ENCODE results near the gene TBK1. TPM values are rescaled to one million over a fixed set of nuclear protein-coding genes. Genes with fewer than 3 reads are reported as not detected.

TBK1 gene
- total and polyA plus RNA-seq, 2 of the 4 experiments (the other 2 are of a cell fraction): 9.9 to 11.6 TPM

DNA sequence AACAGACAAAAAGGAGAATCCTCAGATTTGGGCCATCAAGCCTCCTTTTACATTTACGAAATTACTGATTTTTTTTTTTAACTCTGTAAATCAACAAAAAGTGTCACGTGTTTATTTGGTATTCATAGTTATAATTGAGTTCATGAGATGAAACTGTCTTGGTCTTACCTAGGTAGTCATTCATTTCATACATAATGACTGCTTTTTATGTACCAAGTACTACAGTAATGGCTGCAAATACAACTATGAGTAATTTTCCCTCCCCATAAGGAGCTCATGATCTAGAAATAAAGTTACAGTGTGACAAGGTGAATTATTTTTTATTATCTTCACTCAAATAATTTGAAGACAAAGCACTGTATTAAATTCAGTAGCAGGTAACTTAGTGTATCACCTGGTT, 6.4 kb upstream of the TBK1 start:
- no peak overlapping the region for H3K9ac ChIP-seq (ENCODE audit: low read depth, low read length)
- no peak overlapping the region for H3K23ac ChIP-seq (ENCODE audit: low read depth, low read length)
- H2BK5ac ChIP-seq (ENCODE audit: low read depth, low read length, poor library complexity, severe bottlenecking): no peak overlapping the region
- H3K36me3 ChIP-seq (ENCODE audit: control insufficient read depth, insufficient read depth, low read length): peaks cover 41% of the 10 kb centered on the region
- no peak overlapping the region for H2BK15ac ChIP-seq (ENCODE audit: low read depth, low read length)
- peaks cover 2% of the 10 kb centered on the region; the same call in 1 of the 2 replicates for H3K4me1 ChIP-seq (ENCODE audit: control insufficient read depth, insufficient read depth, low read length)
- WGBS, 2 experiments (ENCODE audit: extremely low coverage in 2 of 2, insufficient read length in 1 of 2): no CpG with 5 or more reads among the region's 2 CpGs
- ATAC-seq (ENCODE audit: low read depth) (no peak), DNase-seq (no peak)
- H3K79me1 ChIP-seq (ENCODE audit: low read depth in 1 of 2, low read length in 2 of 2): peaks cover 4 to 29% of the 10 kb centered on the region in 2 experiments; a peak in 3 of 4 replicates
- no peak overlapping the region for H2AK9ac ChIP-seq (replicated peaks; ENCODE audit: low read depth, low read length, poor library complexity)
- no peak overlapping the region for H3K4me3 ChIP-seq (ENCODE audit: insufficient read depth, low read depth, low read length)
- no peaks in the 10 kb centered on the region for H3K9me1 ChIP-seq (ENCODE audit: insufficient read depth, low read length)
- intact Hi-C loops (cut with micrococcal nuclease): loop anchor here (5.0 kb wide), 1 partner anchor 33 kb away; no protein-coding TSS in a partner anchor
- no peak overlapping the region for H3K4ac ChIP-seq (ENCODE audit: low read depth, low read length)
- POLR2A ChIA-PET (ENCODE audit: unreplicated experiment): no interaction called here
- H4K20me1 ChIP-seq (ENCODE audit: insufficient read depth, low read length): peaks cover 14% of the 10 kb centered on the region
- H2BK120ac ChIP-seq (ENCODE audit: low read depth, low read length): no peak overlapping the region
- H3K9me3 ChIP-seq (ENCODE audit: control insufficient read depth, insufficient read depth, low read length): no peaks in the 10 kb centered on the region
- no peak overlapping the region for H2BK20ac ChIP-seq (ENCODE audit: low read depth, low read length)
- no peak overlapping the region for H3K56ac ChIP-seq (ENCODE audit: extremely low read depth, insufficient read depth, low read length)
- no peak overlapping the region for H2AK5ac ChIP-seq (ENCODE audit: low read depth, low read length)
- no peak overlapping the region for H3K18ac ChIP-seq (ENCODE audit: low read depth, low read length)
- no peak for TF ChIP-seq MXI1 (IDR thresholded peaks at IDR 0.05; ENCODE audit: borderline replicate concordance, low read depth, low read length)
- no peak for TF ChIP-seq NFE2L2 (IDR thresholded peaks at IDR 0.05; ENCODE audit: low read depth, low read length)
- TF ChIP-seq FOS (IDR thresholded peaks at IDR 0.05; ENCODE audit: low read depth, low read length): no peak
- TF ChIP-seq MAFK (IDR thresholded peaks at IDR 0.05; ENCODE audit: low read depth, low read length): no peak
- TF ChIP-seq, protein P1, sequence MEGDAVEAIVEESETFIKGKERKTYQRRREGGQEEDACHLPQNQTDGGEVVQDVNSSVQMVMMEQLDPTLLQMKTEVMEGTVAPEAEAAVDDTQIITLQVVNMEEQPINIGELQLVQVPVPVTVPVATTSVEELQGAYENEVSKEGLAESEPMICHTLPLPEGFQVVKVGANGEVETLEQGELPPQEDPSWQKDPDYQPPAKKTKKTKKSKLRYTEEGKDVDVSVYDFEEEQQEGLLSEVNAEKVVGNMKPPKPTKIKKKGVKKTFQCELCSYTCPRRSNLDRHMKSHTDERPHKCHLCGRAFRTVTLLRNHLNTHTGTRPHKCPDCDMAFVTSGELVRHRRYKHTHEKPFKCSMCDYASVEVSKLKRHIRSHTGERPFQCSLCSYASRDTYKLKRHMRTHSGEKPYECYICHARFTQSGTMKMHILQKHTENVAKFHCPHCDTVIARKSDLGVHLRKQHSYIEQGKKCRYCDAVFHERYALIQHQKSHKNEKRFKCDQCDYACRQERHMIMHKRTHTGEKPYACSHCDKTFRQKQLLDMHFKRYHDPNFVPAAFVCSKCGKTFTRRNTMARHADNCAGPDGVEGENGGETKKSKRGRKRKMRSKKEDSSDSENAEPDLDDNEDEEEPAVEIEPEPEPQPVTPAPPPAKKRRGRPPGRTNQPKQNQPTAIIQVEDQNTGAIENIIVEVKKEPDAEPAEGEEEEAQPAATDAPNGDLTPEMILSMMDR (conservative IDR thresholded peaks at IDR 0.05; ENCODE audit: low read depth, low read length): no peak
- TF ChIP-seq RCOR1 (IDR thresholded peaks at IDR 0.05; ENCODE audit: insufficient replicate concordance, low read length): no peak
- no peak for TF ChIP-seq POLR2A (IDR thresholded peaks at IDR 0.05; ENCODE audit: low read depth, low read length)
- no peak for TF ChIP-seq USF2 (IDR thresholded peaks at IDR 0.05; ENCODE audit: low read depth, low read length)
- TF ChIP-seq CEBPB (IDR thresholded peaks at IDR 0.05; ENCODE audit: low read depth, low read length): no peak
- no peak for TF ChIP-seq SMC3 (IDR thresholded peaks at IDR 0.05; ENCODE audit: low read depth, low read length)
- no peak for TF ChIP-seq ELK1 (IDR thresholded peaks at IDR 0.05; ENCODE audit: borderline replicate concordance, low read depth, low read length)
- TF ChIP-seq RAD21 (IDR thresholded peaks at IDR 0.05; ENCODE audit: low read length): no peak
- TF ChIP-seq CHD1 (IDR thresholded peaks at IDR 0.05; ENCODE audit: low read depth, low read length): no peak
- CTCF ChIA-PET: interaction anchor here (0.6 kb wide), 1 partner anchor 20 kb away, joined by 3 read pairs; no protein-coding TSS in a partner anchor
- no peak overlapping the region for H3K4me2 ChIP-seq (ENCODE audit: low read depth, low read length)
- in situ Hi-C loops (cut with MboI; ENCODE audit: low sequenced_read_pairs): loop anchor here (5.0 kb wide), 1 partner anchor 33 kb away; no protein-coding TSS in a partner anchor
- no peak overlapping the region for H4K5ac ChIP-seq (ENCODE audit: low read depth, low read length)
- dilution Hi-C loops (cut with HindIII; ENCODE audit: low sequenced_read_pairs, unreplicated experiment): no loop called here
- no peak overlapping the region for H4K91ac ChIP-seq (ENCODE audit: insufficient read depth, low read depth, low read length)
- H2AFZ ChIP-seq (replicated peaks; ENCODE audit: low read length, poor library complexity): no peak overlapping the region
- H4K8ac ChIP-seq (ENCODE audit: low read depth in 2 of 2, low read length in 2 of 2): no peak overlapping the region
- H3K14ac ChIP-seq (replicated peaks; ENCODE audit: low read depth, low read length): no peak overlapping the region
- no peaks in the 10 kb centered on the region for H3K27me3 ChIP-seq (ENCODE audit: control insufficient read depth, insufficient read depth, low read length)
- no TSS peak for BruUV-seq (replicated peaks)
- no peak overlapping the region for H3K27ac ChIP-seq (ENCODE audit: insufficient read depth, low read length)

Data from IMR-90 (cell line).